ENCODE data around the gene BAMBI. TPM values are rescaled to one million over a fixed set of nuclear protein-coding genes. Genes with fewer than 3 reads are reported as not detected.

Gene BAMBI
- total and polyA plus RNA-seq, 7 donors: 0.44 to 2.9 (median 0.99) TPM

- Histone ChIP-seq H3K27me3 (ENCODE audit: insufficient read depth in 3 of 3, low read length in 2 of 3) (peaks cover 0 to 5% (median 0%) of the 10 kb centered on the region in 3 donors), H3K36me3 (ENCODE audit: insufficient read depth in 1 of 2, low read depth in 1 of 2) (peaks cover 0 to 5% of the 10 kb centered on the region in 2 donors), H3K4me1 (peaks cover 12% of the 10 kb centered on the region), H3K4me3 (peak overlapping the region; percentile 85), H3K27ac (no peak overlapping the region), H3K9me3 (no peaks in the 10 kb centered on the region)
- ATAC-seq (no peak), DNase-seq (no peak)
- TF ChIP-seq, protein P1, sequence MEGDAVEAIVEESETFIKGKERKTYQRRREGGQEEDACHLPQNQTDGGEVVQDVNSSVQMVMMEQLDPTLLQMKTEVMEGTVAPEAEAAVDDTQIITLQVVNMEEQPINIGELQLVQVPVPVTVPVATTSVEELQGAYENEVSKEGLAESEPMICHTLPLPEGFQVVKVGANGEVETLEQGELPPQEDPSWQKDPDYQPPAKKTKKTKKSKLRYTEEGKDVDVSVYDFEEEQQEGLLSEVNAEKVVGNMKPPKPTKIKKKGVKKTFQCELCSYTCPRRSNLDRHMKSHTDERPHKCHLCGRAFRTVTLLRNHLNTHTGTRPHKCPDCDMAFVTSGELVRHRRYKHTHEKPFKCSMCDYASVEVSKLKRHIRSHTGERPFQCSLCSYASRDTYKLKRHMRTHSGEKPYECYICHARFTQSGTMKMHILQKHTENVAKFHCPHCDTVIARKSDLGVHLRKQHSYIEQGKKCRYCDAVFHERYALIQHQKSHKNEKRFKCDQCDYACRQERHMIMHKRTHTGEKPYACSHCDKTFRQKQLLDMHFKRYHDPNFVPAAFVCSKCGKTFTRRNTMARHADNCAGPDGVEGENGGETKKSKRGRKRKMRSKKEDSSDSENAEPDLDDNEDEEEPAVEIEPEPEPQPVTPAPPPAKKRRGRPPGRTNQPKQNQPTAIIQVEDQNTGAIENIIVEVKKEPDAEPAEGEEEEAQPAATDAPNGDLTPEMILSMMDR (IDR thresholded peaks at IDR 0.05): peak; percentile 4
- intact Hi-C loops (cut with DNase I): loop anchor here (5.0 to 10.0 kb wide), 2 partner anchors 215 to 313 kb away; no protein-coding TSS in a partner anchor
- 66 to 68% (median 67%) methylated on average over 15 of the region's 15 CpGs for WGBS, 3 donors
These were observed 2.4 kb downstream of the BAMBI start for GRCh38 chr10:28679581-28680357.

GRCh38 chr10:28680358-28680752 lies 3.0 kb downstream of the BAMBI start:
- H3K27me3 ChIP-seq (ENCODE audit: insufficient read depth in 3 of 3, low read length in 2 of 3): peaks cover 0 to 5% (median 0%) of the 10 kb centered on the region in 3 donors
- H3K4me3 ChIP-seq: peak overlapping the region; percentile 85
- no peaks in the 10 kb centered on the region for H3K9me3 ChIP-seq
- no peak overlapping the region for H3K27ac ChIP-seq
- intact Hi-C loops (cut with DNase I): loop anchor here in 1 of 2 donors (10.0 kb wide), 1 partner anchor 214 kb away; no protein-coding TSS in a partner anchor
- H3K36me3 ChIP-seq (ENCODE audit: insufficient read depth in 1 of 2, low read depth in 1 of 2): peaks cover 0 to 5% of the 10 kb centered on the region in 2 donors
- ATAC-seq (no peak), DNase-seq (no peak)
- WGBS, 3 donors: 67 to 91% (median 73%) methylated on average over 1 of the region's 1 CpG
- TF ChIP-seq, protein P1 (IDR thresholded peaks at IDR 0.05): no peak
- peaks cover 12% of the 10 kb centered on the region for H3K4me1 ChIP-seq

- ATAC-seq (no peak), DNase-seq (no peak)
- TF ChIP-seq, protein P1 (IDR thresholded peaks at IDR 0.05): no peak
- WGBS, 3 donors: 63 to 81% (median 71%) methylated on average over 6 of the region's 6 CpGs
- Histone ChIP-seq H3K9me3 (no peaks in the 10 kb centered on the region), H3K36me3 (ENCODE audit: insufficient read depth in 1 of 2, low read depth in 1 of 2) (peaks cover 0 to 5% of the 10 kb centered on the region in 2 donors), H3K27me3 (ENCODE audit: insufficient read depth in 3 of 3, low read length in 2 of 3) (peaks cover 0 to 5% (median 0%) of the 10 kb centered on the region in 3 donors), H3K4me3 (no peak overlapping the region), H3K27ac (no peak overlapping the region), H3K4me1 (peaks cover 12% of the 10 kb centered on the region)
- intact Hi-C loops (cut with DNase I): loop anchor here in 1 of 2 donors (10.0 kb wide), 1 partner anchor 213 kb away; no protein-coding TSS in a partner anchor
These were observed 4.0 kb downstream of the BAMBI start for GRCh38 chr10:28681291-28681763.

DNA sequence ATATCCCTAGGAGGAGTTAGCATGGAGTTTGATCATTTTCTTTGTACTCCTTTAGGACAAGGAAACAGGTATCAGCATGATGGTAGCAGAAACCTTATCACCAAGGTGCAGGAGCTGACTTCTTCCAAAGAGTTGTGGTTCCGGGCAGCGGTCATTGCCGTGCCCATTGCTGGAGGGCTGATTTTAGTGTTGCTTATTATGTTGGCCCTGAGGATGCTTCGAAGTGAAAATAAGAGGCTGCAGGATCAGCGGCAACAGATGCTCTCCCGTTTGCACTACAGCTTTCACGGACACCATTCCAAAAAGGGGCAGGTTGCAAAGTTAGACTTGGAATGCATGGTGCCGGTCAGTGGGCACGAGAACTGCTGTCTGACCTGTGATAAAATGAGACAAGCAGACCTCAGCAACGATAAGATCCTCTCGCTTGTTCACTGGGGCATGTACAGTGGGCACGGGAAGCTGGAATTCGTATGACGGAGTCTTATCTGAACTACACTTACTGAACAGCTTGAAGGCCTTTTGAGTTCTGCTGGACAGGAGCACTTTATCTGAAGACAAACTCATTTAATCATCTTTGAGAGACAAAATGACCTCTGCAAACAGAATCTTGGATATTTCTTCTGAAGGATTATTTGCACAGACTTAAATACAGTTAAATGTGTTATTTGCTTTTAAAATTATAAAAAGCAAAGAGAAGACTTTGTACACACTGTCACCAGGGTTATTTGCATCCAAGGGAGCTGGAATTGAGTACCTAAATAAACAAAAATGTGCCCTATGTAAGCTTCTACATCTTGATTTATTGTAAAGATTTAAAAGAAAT lies 4.8 kb downstream of the BAMBI start:
- no peak overlapping the region for H3K27ac ChIP-seq
- no peak overlapping the region for H3K4me3 ChIP-seq
- H3K9me3 ChIP-seq: no peaks in the 10 kb centered on the region
- H3K36me3 ChIP-seq (ENCODE audit: insufficient read depth in 1 of 2, low read depth in 1 of 2): peaks cover 0 to 5% of the 10 kb centered on the region in 2 donors
- intact Hi-C loops (cut with DNase I): loop anchor here in 1 of 2 donors (10.0 kb wide), 1 partner anchor 213 kb away; no protein-coding TSS in a partner anchor
- TF ChIP-seq, protein P1 (IDR thresholded peaks at IDR 0.05): no peak
- DNase-seq (no peak), ATAC-seq (no peak)
- H3K4me1 ChIP-seq: peaks cover 12% of the 10 kb centered on the region
- peaks cover 0 to 5% (median 0%) of the 10 kb centered on the region in 3 donors for H3K27me3 ChIP-seq (ENCODE audit: insufficient read depth in 3 of 3, low read length in 2 of 3)
- 93 to 95% (median 95%) methylated on average over 14 of the region's 14 CpGs for WGBS, 3 donors
